GM12878 (cell line): ENCODE measurements around the gene PTK7. TPM values are rescaled to one million over a fixed set of nuclear protein-coding genes. Genes with fewer than 3 reads are reported as not detected.

Experiments
- ATAC-seq: fragments of 200-7000 bp; cut with Tn5 transposase; 3 replicates; pipeline ENCODE4 v1.9.1; 2020; ENCODE audit warnings: mild to moderate bottlenecking, moderate library complexity
- BruUV-seq: library from RNA; stranded (reverse); fragments of 400-500 nt; replicated peaks from 2 replicates; lab custom pipeline; 2021; lab: Mats Ljungman, UMichigan
- CTCF ChIA-PET: fragments of 300-600 bp; sonication (Branson Sonifier 250); formaldehyde crosslinking; extraction: SDS; loops from one replicate; lab custom pipeline; 2021; ENCODE audit warnings: inconsistent platforms; lab: Yijun Ruan, JAX
- POLR2A ChIA-PET: fragments of 350-600 bp; formaldehyde crosslinking; extraction: SDS; loops from one replicate; lab custom pipeline; 2021; ENCODE audit warnings: inconsistent platforms; lab: Charles Lee
- RAD21 ChIA-PET: fragments of 300-600 bp; sonication (Branson Sonifier 250); formaldehyde crosslinking; loops from one replicate; lab custom pipeline; 2023; ENCODE audit warnings: antibody characterized with exemption; ENCODE audit not compliant: unreplicated experiment; lab: Charles Lee
- SMC1A ChIA-PET: fragments of 300-600 bp; sonication (Branson Sonifier 250); formaldehyde crosslinking; loops from one replicate; lab custom pipeline; 2023; ENCODE audit not compliant: unreplicated experiment, uncharacterized antibody; lab: Charles Lee
- DNase-seq: peaks from one replicate; pipeline ENCODE4 v3.0.0-alpha.2; 2011; ENCODE audit warnings: low read depth, low spot score
- FAIRE-seq: peaks from 3 replicates; lab custom pipeline; 2011; peaks lifted over from hg19 to GRCh38; lab: Jason Lieb, UNC
- H2AFZ ChIP-seq: 2 replicates; pipeline ENCODE4 v1.6.0; 2011; ENCODE audit warnings: low read depth, low read length, control low read depth; ENCODE audit not compliant: control insufficient read depth
- H3K27ac ChIP-seq: 2 replicates; pipeline ENCODE4 v1.5.1; 2011; ENCODE audit warnings: control low read depth; ENCODE audit not compliant: control insufficient read depth, insufficient read depth
- H3K27me3 ChIP-seq, 2 experiments: replicated peaks in 1 of 2; 2 replicates each; pipeline versions ENCODE4 v1.6.0 to v1.6.1; 2011; ENCODE audit warnings: low read length in 1 of 2; ENCODE audit not compliant: control insufficient read depth in 2 of 2, insufficient read depth in 2 of 2
- H3K36me3 ChIP-seq, 2 experiments: 2 replicates each; pipeline ENCODE4 v1.5.1; 2011; ENCODE audit warnings: low read length in 1 of 2; ENCODE audit not compliant: control insufficient read depth in 2 of 2, insufficient read depth in 2 of 2
- H3K4me1 ChIP-seq: 2 replicates; pipeline ENCODE4 v1.6.1; 2011; ENCODE audit warnings: mild to moderate bottlenecking, low read length, moderate library complexity, mixed read lengths; ENCODE audit not compliant: control insufficient read depth, insufficient read depth
- H3K4me2 ChIP-seq: 2 replicates; pipeline ENCODE4 v1.6.0; 2011; ENCODE audit warnings: control low read depth; ENCODE audit not compliant: control insufficient read depth, insufficient read depth
- H3K4me3 ChIP-seq: fragments of 200-600 bp; sonication (generic); 2 replicates; pipeline ENCODE4 v1.5.1; 2016
- H3K79me2 ChIP-seq: 2 replicates; pipeline ENCODE4 v1.6.0; 2011; ENCODE audit warnings: low read length; ENCODE audit not compliant: control insufficient read depth, insufficient read depth
- H3K9ac ChIP-seq: 2 replicates; pipeline ENCODE4 v1.8.0; 2011; ENCODE audit warnings: low read length, control low read depth, mixed read lengths; ENCODE audit not compliant: control insufficient read depth, insufficient read depth
- H3K9me3 ChIP-seq: replicated peaks from 3 replicates; pipeline ENCODE4 v1.5.1; 2011; ENCODE audit warnings: mild to moderate bottlenecking, low read length; ENCODE audit not compliant: control insufficient read depth, insufficient read depth
- H4K20me1 ChIP-seq: 2 replicates; pipeline ENCODE4 v1.6.0; 2011; ENCODE audit not compliant: control insufficient read depth, insufficient read depth
- BCL11A ChIP-seq: IDR thresholded peaks from 2 replicates; pipeline ENCODE4 v1.6.1; 2011; ENCODE audit warnings: low read depth, low read length
- BRCA1 ChIP-seq: IDR thresholded peaks from 2 replicates; pipeline ENCODE4 v1.6.1; 2011; ENCODE audit warnings: low read depth, low read length, improper control_type of control experiment
- RELB ChIP-seq: fragments of 450-650 bp; IDR thresholded peaks from 2 replicates; pipeline ENCODE4 v1.6.1; 2017; ENCODE audit warnings: low read depth, mild to moderate bottlenecking, moderate library complexity
- SIN3A ChIP-seq: IDR thresholded peaks from 2 replicates; pipeline ENCODE4 v1.6.1; 2012; ENCODE audit warnings: low read depth, low read length, improper control_type of control experiment
- STAT1 ChIP-seq: fragments of 450-650 bp; conservative IDR thresholded peaks from 2 replicates; pipeline ENCODE4 v1.6.1; 2014; ENCODE audit warnings: antibody characterized with exemption, mild to moderate bottlenecking
- TAF1 ChIP-seq: IDR thresholded peaks from 2 replicates; pipeline ENCODE4 v1.6.1; 2011; ENCODE audit warnings: mild to moderate bottlenecking, low read depth, low read length, borderline replicate concordance
- TCF3 ChIP-seq: IDR thresholded peaks from 2 replicates; pipeline ENCODE4 v1.6.1; 2012; ENCODE audit warnings: low read depth, mild to moderate bottlenecking, low read length, borderline replicate concordance; ENCODE audit not compliant: insufficient read depth
- ZBTB11 ChIP-seq: fragments of 450-650 bp; formaldehyde crosslinking; IDR thresholded peaks from 2 replicates; pipeline ENCODE4 v1.5.0; 2022; ENCODE audit warnings: mild to moderate bottlenecking, missing genetic modification characterization
- ZNF274 ChIP-seq: IDR thresholded peaks from one replicate; pipeline ENCODE4 v1.8.0; 2011; ENCODE audit not compliant: insufficient read length, insufficient read depth
- WGBS: methylation state at CpG from one replicate; pipeline ENCODE4 v1.1.6; 2016; ENCODE audit warnings: low lambda C conversion rate; ENCODE audit not compliant: insufficient replicate concordance, insufficient coverage; ENCODE audit errors: missing lambda C conversion rate; 5-methylcytosine and 5-hydroxymethylcytosine counted together
- in situ Hi-C: fragments of 300-500 bp; cut with MboI; formaldehyde crosslinking; loops from 9 replicates; pipeline ENCODE4 v1.14.3; 2018; ENCODE audit warnings: mixed read lengths
- intact Hi-C: fragments of 100-400 bp; cut with micrococcal nuclease; formaldehyde crosslinking; loops from one replicate; pipeline ENCODE4 v1.14.2; 2022; ENCODE audit not compliant: unreplicated experiment
- polyA plus RNA-seq, 11 experiments: library from polyadenylated mRNA; depleted of rRNA in 4 of 11; unstranded in 6 of 11; stranded (reverse) in 5 of 11; fragments of >200 nt; fragmentation: Nextera tagmentation in 4 of 11; fragmentation: Illumina TruSeq in 1 of 11; extraction: Ambion mirVana in 4 of 11; extraction: Trizol in 1 of 11; gene quantifications; 1 replicate in 1 of 11; 2 replicates in 10 of 11; pipeline versions ENCODE4 v1.2.1 to v1.2.3, GENCODE V29; 2011 to 2016; ENCODE audit warnings: inconsistent platforms in 2 of 11, missing spikeins in 2 of 11, low read depth in 1 of 11
- total RNA-seq, 4 experiments: library from RNA; depleted of rRNA in 3 of 4; stranded (reverse); fragments of >200 nt in 3 of 4; fragmentation: Illumina TruSeq in 1 of 4; extraction: Trizol in 1 of 4; gene quantifications; 2 replicates each; pipeline versions ENCODE4 v1.2.1 to v1.2.3, GENCODE V29; 2013 to 2021
- TF ChIP-seq, protein P1 (sequence below): fragments of 450-650 bp; IDR thresholded peaks from 2 replicates; pipeline ENCODE4 v1.6.1; 2016; ENCODE audit warnings: mild to moderate bottlenecking, moderate library complexity, borderline replicate concordance

PTK7 gene
- total and polyA plus RNA-seq, 10 of the 15 experiments (the other 5 are each of a cell fraction or from before 2014, with no cell fraction given) = 0.18 to 14.4 (median 3.3) TPM; not detected in 1

- H3K79me2 ChIP-seq = no peaks in the 10 kb centered on the region
- H3K27me3 ChIP-seq = peaks cover 0 to 1% of the 10 kb centered on the region in 2 experiments; a peak in 1 of 4 replicates
- SMC1A ChIA-PET = interaction anchor here (0.7 to 1.5 kb wide), 2 partner anchors 18 to 54 kb away, joined by 3 to 5 read pairs; no protein-coding TSS in a partner anchor
- no peak overlapping the region for H3K27ac ChIP-seq
- H3K4me3 ChIP-seq = no peak overlapping the region
- H3K4me1 ChIP-seq = no peaks in the 10 kb centered on the region
- no peaks in the 10 kb centered on the region for H3K36me3 ChIP-seq
- H3K4me2 ChIP-seq = no peak overlapping the region
- no peak overlapping the region for H2AFZ ChIP-seq
- no peak for DNase-seq
- no TSS peak for BruUV-seq
- no peak for ATAC-seq
- 29% methylated on average over 6 of the region's 6 CpGs for WGBS
- intact Hi-C loops = no loop called here
- H3K9me3 ChIP-seq = no peaks in the 10 kb centered on the region
- no peak for FAIRE-seq
- CTCF ChIA-PET = interaction anchor here (0.8 to 1.4 kb wide), 3 partner anchors 12 to 93 kb away, joined by 3 to 6 read pairs (median 3); no protein-coding TSS in a partner anchor
- in situ Hi-C loops = no loop called here
- RAD21 ChIA-PET = interaction anchor here (1.3 kb wide), 1 partner anchor 54 kb away, joined by 3 read pairs; no protein-coding TSS in a partner anchor
- no peaks in the 10 kb centered on the region for H4K20me1 ChIP-seq
- no peak overlapping the region for H3K9ac ChIP-seq
- POLR2A ChIA-PET = interaction anchor here (0.6 kb wide), 1 partner anchor 342 kb away, joined by 3 read pairs; no protein-coding TSS in a partner anchor
- TF ChIP-seq SIN3A (no peak), BCL11A (no peak), RELB (no peak), TCF3 (no peak), ZNF274 (no peak), STAT1 (no peak), TAF1 (no peak), ZBTB11 (CRISPR knock-in tag) (no peak), BRCA1 (no peak)
- TF ChIP-seq, protein P1, sequence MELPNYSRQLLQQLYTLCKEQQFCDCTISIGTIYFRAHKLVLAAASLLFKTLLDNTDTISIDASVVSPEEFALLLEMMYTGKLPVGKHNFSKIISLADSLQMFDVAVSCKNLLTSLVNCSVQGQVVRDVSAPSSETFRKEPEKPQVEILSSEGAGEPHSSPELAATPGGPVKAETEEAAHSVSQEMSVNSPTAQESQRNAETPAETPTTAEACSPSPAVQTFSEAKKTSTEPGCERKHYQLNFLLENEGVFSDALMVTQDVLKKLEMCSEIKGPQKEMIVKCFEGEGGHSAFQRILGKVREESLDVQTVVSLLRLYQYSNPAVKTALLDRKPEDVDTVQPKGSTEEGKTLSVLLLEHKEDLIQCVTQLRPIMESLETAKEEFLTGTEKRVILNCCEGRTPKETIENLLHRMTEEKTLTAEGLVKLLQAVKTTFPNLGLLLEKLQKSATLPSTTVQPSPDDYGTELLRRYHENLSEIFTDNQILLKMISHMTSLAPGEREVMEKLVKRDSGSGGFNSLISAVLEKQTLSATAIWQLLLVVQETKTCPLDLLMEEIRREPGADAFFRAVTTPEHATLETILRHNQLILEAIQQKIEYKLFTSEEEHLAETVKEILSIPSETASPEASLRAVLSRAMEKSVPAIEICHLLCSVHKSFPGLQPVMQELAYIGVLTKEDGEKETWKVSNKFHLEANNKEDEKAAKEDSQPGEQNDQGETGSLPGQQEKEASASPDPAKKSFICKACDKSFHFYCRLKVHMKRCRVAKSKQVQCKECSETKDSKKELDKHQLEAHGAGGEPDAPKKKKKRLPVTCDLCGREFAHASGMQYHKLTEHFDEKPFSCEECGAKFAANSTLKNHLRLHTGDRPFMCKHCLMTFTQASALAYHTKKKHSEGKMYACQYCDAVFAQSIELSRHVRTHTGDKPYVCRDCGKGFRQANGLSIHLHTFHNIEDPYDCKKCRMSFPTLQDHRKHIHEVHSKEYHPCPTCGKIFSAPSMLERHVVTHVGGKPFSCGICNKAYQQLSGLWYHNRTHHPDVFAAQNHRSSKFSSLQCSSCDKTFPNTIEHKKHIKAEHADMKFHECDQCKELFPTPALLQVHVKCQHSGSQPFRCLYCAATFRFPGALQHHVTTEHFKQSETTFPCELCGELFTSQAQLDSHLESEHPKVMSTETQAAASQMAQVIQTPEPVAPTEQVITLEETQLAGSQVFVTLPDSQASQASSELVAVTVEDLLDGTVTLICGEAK = no peak
These were observed 49.0 kb downstream of the PTK7 start for GRCh38 chr6:43125119-43125518.
